ENCODE results near the gene PLXDC2. TPM values are rescaled to one million over a fixed set of nuclear protein-coding genes. Genes with fewer than 3 reads are reported as not detected.
A peak's percentile ranks its signal among the peaks of the same experiment; 100 is the strongest.

Gene PLXDC2
- total RNA-seq, 1 donor from 2014 or later: 94.1 TPM

GRCh38 chr10:20289070-20289828, 473.0 kb downstream of the PLXDC2 start:
- Histone ChIP-seq H3K36me3 (no peaks in the 10 kb centered on the region), H3K9me3 (no peaks in the 10 kb centered on the region), H3K27me3 (no peaks in the 10 kb centered on the region), H3K4me3 (no peak overlapping the region), H3K4me1 (peaks cover 0 to 8% of the 10 kb centered on the region in 2 donors), H3K27ac (no peak overlapping the region)
- peak in 1 of 3 experiments; percentile 15 for TF ChIP-seq CTCF (IDR thresholded peaks at IDR 0.05)
- intact Hi-C loops (cut with DNase I): no loop called here
- DNase-seq (ENCODE audit: low spot score in 2 of 2): no peak

- Histone ChIP-seq H3K4me3 (no peak overlapping the region), H3K27ac (no peak overlapping the region), H3K27me3 (no peaks in the 10 kb centered on the region), H3K9me3 (peaks cover 0 to 10% of the 10 kb centered on the region in 2 donors), H3K4me1 (no peaks in the 10 kb centered on the region), H3K36me3 (no peaks in the 10 kb centered on the region)
- no peak for DNase-seq (ENCODE audit: low spot score in 2 of 2)
- intact Hi-C loops (cut with DNase I): no loop called here
- no peak for TF ChIP-seq CTCF (IDR thresholded peaks at IDR 0.05)
Observed at GRCh38 chr10:20298417-20298816, 482.2 kb downstream of the PLXDC2 start.

- intact Hi-C loops (cut with DNase I): no loop called here
- Histone ChIP-seq H3K4me1 (no peaks in the 10 kb centered on the region), H3K36me3 (no peaks in the 10 kb centered on the region), H3K27ac (no peak overlapping the region), H3K27me3 (no peaks in the 10 kb centered on the region), H3K9me3 (peaks cover 0 to 10% of the 10 kb centered on the region in 2 donors), H3K4me3 (no peak overlapping the region)
- DNase-seq (ENCODE audit: low spot score in 2 of 2): no peak
- TF ChIP-seq CTCF (IDR thresholded peaks at IDR 0.05): no peak
Observed at GRCh38 chr10:20299034-20299736, 483.0 kb downstream of the PLXDC2 start.

- Histone ChIP-seq H3K9me3 (peaks cover 0 to 10% of the 10 kb centered on the region in 2 donors), H3K4me1 (no peaks in the 10 kb centered on the region), H3K36me3 (no peaks in the 10 kb centered on the region), H3K4me3 (no peak overlapping the region), H3K27ac (no peak overlapping the region), H3K27me3 (no peaks in the 10 kb centered on the region)
- intact Hi-C loops (cut with DNase I): no loop called here
- TF ChIP-seq CTCF (IDR thresholded peaks at IDR 0.05): no peak
- no peak for DNase-seq (ENCODE audit: low spot score in 2 of 2)
Observed at GRCh38 chr10:20300735-20301134, 484.5 kb downstream of the PLXDC2 start.

- Histone ChIP-seq H3K27me3 (no peaks in the 10 kb centered on the region), H3K9me3 (peaks cover 0 to 5% of the 10 kb centered on the region in 2 donors), H3K27ac (no peak overlapping the region), H3K4me1 (no peaks in the 10 kb centered on the region), H3K4me3 (no peak overlapping the region), H3K36me3 (no peaks in the 10 kb centered on the region)
- no peak for TF ChIP-seq CTCF (IDR thresholded peaks at IDR 0.05)
- no peak for DNase-seq (ENCODE audit: low spot score in 2 of 2)
- intact Hi-C loops (cut with DNase I): no loop called here
Observed at GRCh38 chr10:20302033-20302432, 485.8 kb downstream of the PLXDC2 start.
